ENCODE results near the gene CDV3.

CDV3 gene

DNA sequence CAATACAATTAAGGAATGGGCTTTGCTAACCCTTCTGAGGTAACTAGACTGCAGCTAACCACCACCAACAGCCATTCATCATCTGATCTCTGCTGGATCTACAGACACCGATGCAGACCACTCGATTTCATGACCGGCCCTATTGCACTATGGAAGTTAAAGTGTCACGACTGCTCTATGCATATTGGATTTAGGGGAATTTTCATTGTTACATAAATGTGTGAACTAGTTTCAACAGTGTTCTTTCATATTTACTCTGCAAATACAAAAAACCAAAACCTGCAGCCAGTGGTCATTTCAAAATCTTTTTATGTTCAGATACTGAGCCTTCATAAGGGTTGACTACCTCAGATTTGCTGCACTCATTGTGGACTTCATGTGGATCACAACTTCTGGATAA lies 14.5 kb downstream of the CDV3 start:
- ATAC-seq (ENCODE audit: insufficient read depth, low read depth) (no peak), DNase-seq (no peak)
- Histone ChIP-seq H3K79me2 (ENCODE audit: insufficient read depth, low read length) (peaks cover 15% of the 10 kb centered on the region; the same call in 1 of the 2 replicates), H3K4me1 (ENCODE audit: insufficient read depth, low read length) (no peaks in the 10 kb centered on the region), H3K9ac (ENCODE audit: low read depth, low read length) (no peak overlapping the region), H3K27ac (ENCODE audit: low read length) (no peak overlapping the region), H3K9me3 (ENCODE audit: insufficient read depth, low read length, severe bottlenecking) (no peaks in the 10 kb centered on the region), H3K36me3 (ENCODE audit: insufficient read depth, low read length) (peaks cover 62% of the 10 kb centered on the region), H3K4me2 (ENCODE audit: insufficient read depth, low read length) (no peak overlapping the region), H2AFZ (ENCODE audit: low read depth, low read length) (no peak overlapping the region), H4K20me1 (ENCODE audit: insufficient read depth, low read length) (peaks cover 28% of the 10 kb centered on the region; the same call in 1 of the 2 replicates), H3K27me3 (ENCODE audit: insufficient read depth, low read length, poor library complexity) (no peaks in the 10 kb centered on the region), H3K4me3 (ENCODE audit: low read depth in 1 of 2, low read length in 2 of 2) (no peak overlapping the region)
- no peak for TF ChIP-seq EZH2 (IDR thresholded peaks at IDR 0.05; ENCODE audit: borderline replicate concordance, low read depth, low read length, severe bottlenecking)
- TF ChIP-seq, protein P1, sequence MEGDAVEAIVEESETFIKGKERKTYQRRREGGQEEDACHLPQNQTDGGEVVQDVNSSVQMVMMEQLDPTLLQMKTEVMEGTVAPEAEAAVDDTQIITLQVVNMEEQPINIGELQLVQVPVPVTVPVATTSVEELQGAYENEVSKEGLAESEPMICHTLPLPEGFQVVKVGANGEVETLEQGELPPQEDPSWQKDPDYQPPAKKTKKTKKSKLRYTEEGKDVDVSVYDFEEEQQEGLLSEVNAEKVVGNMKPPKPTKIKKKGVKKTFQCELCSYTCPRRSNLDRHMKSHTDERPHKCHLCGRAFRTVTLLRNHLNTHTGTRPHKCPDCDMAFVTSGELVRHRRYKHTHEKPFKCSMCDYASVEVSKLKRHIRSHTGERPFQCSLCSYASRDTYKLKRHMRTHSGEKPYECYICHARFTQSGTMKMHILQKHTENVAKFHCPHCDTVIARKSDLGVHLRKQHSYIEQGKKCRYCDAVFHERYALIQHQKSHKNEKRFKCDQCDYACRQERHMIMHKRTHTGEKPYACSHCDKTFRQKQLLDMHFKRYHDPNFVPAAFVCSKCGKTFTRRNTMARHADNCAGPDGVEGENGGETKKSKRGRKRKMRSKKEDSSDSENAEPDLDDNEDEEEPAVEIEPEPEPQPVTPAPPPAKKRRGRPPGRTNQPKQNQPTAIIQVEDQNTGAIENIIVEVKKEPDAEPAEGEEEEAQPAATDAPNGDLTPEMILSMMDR (IDR thresholded peaks at IDR 0.05; ENCODE audit: borderline replicate concordance, extremely low read depth, low read length, poor library complexity, severe bottlenecking), result no peak

- no peaks in the 10 kb centered on the region for H3K4me1 ChIP-seq (ENCODE audit: insufficient read depth, low read length)
- no peak overlapping the region for H3K9ac ChIP-seq (ENCODE audit: low read depth, low read length)
- DNase-seq (no peak), ATAC-seq (ENCODE audit: insufficient read depth, low read depth) (no peak)
- no peak overlapping the region for H3K4me2 ChIP-seq (ENCODE audit: insufficient read depth, low read length)
- peaks cover 28% of the 10 kb centered on the region; the same call in 1 of the 2 replicates for H4K20me1 ChIP-seq (ENCODE audit: insufficient read depth, low read length)
- H3K9me3 ChIP-seq (ENCODE audit: insufficient read depth, low read length, severe bottlenecking), result no peaks in the 10 kb centered on the region
- H3K27me3 ChIP-seq (ENCODE audit: insufficient read depth, low read length, poor library complexity), result no peaks in the 10 kb centered on the region
- H3K79me2 ChIP-seq (ENCODE audit: insufficient read depth, low read length), result peaks cover 7% of the 10 kb centered on the region; the same call in 1 of the 2 replicates
- peaks cover 53% of the 10 kb centered on the region for H3K36me3 ChIP-seq (ENCODE audit: insufficient read depth, low read length)
- H2AFZ ChIP-seq (ENCODE audit: low read depth, low read length), result no peak overlapping the region
- TF ChIP-seq, protein P1 (IDR thresholded peaks at IDR 0.05; ENCODE audit: borderline replicate concordance, extremely low read depth, low read length, poor library complexity, severe bottlenecking), result no peak
- no peak for TF ChIP-seq EZH2 (IDR thresholded peaks at IDR 0.05; ENCODE audit: borderline replicate concordance, low read depth, low read length, severe bottlenecking)
- no peak overlapping the region for H3K4me3 ChIP-seq (ENCODE audit: low read depth in 1 of 2, low read length in 2 of 2)
- no peak overlapping the region for H3K27ac ChIP-seq (ENCODE audit: low read length)
These were observed 15.4 kb downstream of the CDV3 start for GRCh38 chr3:133588784-133589465.

DNA sequence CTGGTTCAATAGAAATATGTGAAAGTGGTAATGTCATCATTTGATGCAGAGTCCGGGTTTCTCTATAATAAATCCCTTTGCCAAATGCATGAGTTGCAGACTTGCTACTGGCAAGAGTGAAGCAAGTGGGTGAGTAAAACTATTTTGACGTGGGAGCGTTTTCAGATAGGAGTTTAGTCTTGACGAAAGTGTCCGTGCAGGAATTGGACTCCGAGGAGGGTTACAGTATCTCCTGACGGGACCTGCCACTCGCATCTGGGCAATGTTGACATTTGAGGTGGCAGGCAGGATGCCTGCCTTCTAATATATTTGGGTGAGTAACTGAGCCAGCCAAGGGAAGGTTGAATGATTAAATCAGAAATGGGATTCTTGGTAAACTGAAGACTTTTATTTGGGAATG lies 16.0 kb downstream of the CDV3 start:
- no peak for TF ChIP-seq EZH2 (IDR thresholded peaks at IDR 0.05; ENCODE audit: borderline replicate concordance, low read depth, low read length, severe bottlenecking)
- TF ChIP-seq, protein P1 (IDR thresholded peaks at IDR 0.05; ENCODE audit: borderline replicate concordance, extremely low read depth, low read length, poor library complexity, severe bottlenecking), result no peak
- H3K79me2 ChIP-seq (ENCODE audit: insufficient read depth, low read length), result peaks cover 7% of the 10 kb centered on the region; the same call in 1 of the 2 replicates
- H3K4me1 ChIP-seq (ENCODE audit: insufficient read depth, low read length), result no peaks in the 10 kb centered on the region
- H2AFZ ChIP-seq (ENCODE audit: low read depth, low read length), result no peak overlapping the region
- H3K9ac ChIP-seq (ENCODE audit: low read depth, low read length), result no peak overlapping the region
- ATAC-seq (ENCODE audit: insufficient read depth, low read depth) (0 out of 3 replicates have a peak, but pooled peaks have one; percentile 45), DNase-seq (no peak)
- H4K20me1 ChIP-seq (ENCODE audit: insufficient read depth, low read length), result peaks cover 27% of the 10 kb centered on the region; the same call in 1 of the 2 replicates
- H3K4me3 ChIP-seq (ENCODE audit: low read depth in 1 of 2, low read length in 2 of 2), result no peak overlapping the region
- H3K9me3 ChIP-seq (ENCODE audit: insufficient read depth, low read length, severe bottlenecking), result no peaks in the 10 kb centered on the region
- peaks cover 48% of the 10 kb centered on the region for H3K36me3 ChIP-seq (ENCODE audit: insufficient read depth, low read length)
- no peaks in the 10 kb centered on the region for H3K27me3 ChIP-seq (ENCODE audit: insufficient read depth, low read length, poor library complexity)
- no peak overlapping the region for H3K4me2 ChIP-seq (ENCODE audit: insufficient read depth, low read length)
- H3K27ac ChIP-seq (ENCODE audit: low read length), result no peak overlapping the region
